Upper lobe of left lung (tissue), 6 donors: ENCODE measurements around the gene HPCAL1. TPM values are rescaled to one million over a fixed set of nuclear protein-coding genes. Genes with fewer than 3 reads are reported as not detected.
A peak's percentile ranks its signal among the peaks of the same experiment; 100 is the strongest.

Experiments used
- ATAC-seq, 2 donors: fragments of 200-7000 bp; cut with Tn5 transposase; one replicate each; pipeline ENCODE4 v1.9.1; 2022; ENCODE audit warnings: mild to moderate bottlenecking in 2 of 2, moderate library complexity in 2 of 2; ENCODE audit not compliant: low FRiP score in 2 of 2
- DNase-seq, 2 donors: peaks; one replicate each; pipeline ENCODE4 v3.0.0-alpha.2; 2019 to 2020
- H3K27ac ChIP-seq, 4 donors: fragments of 200-600 bp; sonication (generic); one replicate each; pipeline ENCODE4 v1.5.1; 2016 to 2019
- H3K27me3 ChIP-seq, 4 donors: fragments of 200-600 bp; sonication (generic); one replicate each; pipeline ENCODE4 v1.5.1; 2017 to 2019
- H3K36me3 ChIP-seq, 4 donors: fragments of 200-600 bp; sonication (generic); one replicate each; pipeline ENCODE4 v1.5.1; 2016 to 2019
- H3K4me1 ChIP-seq, 4 donors: fragments of 200-600 bp; sonication (generic); one replicate each; pipeline ENCODE4 v1.5.1; 2018 to 2019
- H3K4me3 ChIP-seq, 4 donors: fragments of 200-600 bp; sonication (generic); one replicate each; pipeline ENCODE4 v1.5.1; 2017 to 2019; ENCODE audit warnings: mild to moderate bottlenecking in 2 of 4, moderate library complexity in 1 of 4
- H3K9me3 ChIP-seq, 4 donors: fragments of 200-600 bp; sonication (generic); one replicate each; pipeline ENCODE4 v1.5.1; 2018 to 2019
- CTCF ChIP-seq, 6 experiments: fragments of 450-650 bp in 4 of 6; fragments of 200-600 bp in 2 of 6; sonication (generic) in 2 of 6; IDR thresholded peaks; one replicate each; pipeline ENCODE4 v1.5.1; 2016 to 2019; ENCODE audit warnings: antibody characterized with exemption in 6 of 6
- EP300 ChIP-seq, 4 donors: sonication (generic); formaldehyde crosslinking; IDR thresholded peaks; one replicate each; pipeline ENCODE4 v1.5.1; 2017; ENCODE audit warnings: antibody characterized with exemption in 4 of 4, control low read depth in 2 of 4
- POLR2A ChIP-seq, 4 donors: fragments of 450-650 bp; IDR thresholded peaks; one replicate each; pipeline ENCODE4 v1.5.1; 2016 to 2017; ENCODE audit warnings: antibody characterized with exemption in 4 of 4, mild to moderate bottlenecking in 2 of 4
- POLR2AphosphoS5 ChIP-seq, 2 donors: sonication (generic); formaldehyde crosslinking; IDR thresholded peaks; one replicate each; pipeline ENCODE4 v1.5.1; 2017; ENCODE audit warnings: antibody characterized with exemption in 2 of 2
- WGBS, 2 donors: methylation state at CpG; one replicate each; pipeline ENCODE4 v1.1.5; 2017 to 2018; 5-methylcytosine and 5-hydroxymethylcytosine counted together
- total RNA-seq, 6 donors: library from RNA; depleted of rRNA in 4 of 6; stranded (reverse); fragments of >200 nt in 4 of 6; gene quantifications; one replicate each; pipeline versions ENCODE4 v1.1.0 to v1.2.1, GENCODE V29; 2016 to 2021
- donor health status: DM: no; HTN: no; CAD: no; lungs with moderate emphysema.
- donor health status: DM: no; HTN: yes; CAD: no; lungs with severe emphysema.

Gene HPCAL1
- total RNA-seq, 6 donors from 2014 or later: 131 to 481 (median 261) TPM

GRCh38 chr2:10370895-10371294, 68.2 kb downstream of the HPCAL1 start:
- peaks cover 29 to 71% (median 40%) of the 10 kb centered on the region in 4 donors for H3K4me1 ChIP-seq
- no peak overlapping the region for H3K4me3 ChIP-seq
- no peak for ATAC-seq
- no peaks in the 10 kb centered on the region for H3K27me3 ChIP-seq
- DNase-seq: peak in 1 of 2 donors; percentile 63
- no peaks in the 10 kb centered on the region for H3K9me3 ChIP-seq
- TF ChIP-seq POLR2A (IDR thresholded peaks at IDR 0.05): no peak
- peaks cover 0 to 10% (median 3%) of the 10 kb centered on the region in 4 donors for H3K36me3 ChIP-seq
- WGBS, 2 donors: 72 to 80% methylated on average over 3 to 6 of the region's 6 CpGs
- peak overlapping the region; percentile 61 to 87 (median 78) for H3K27ac ChIP-seq

DNA sequence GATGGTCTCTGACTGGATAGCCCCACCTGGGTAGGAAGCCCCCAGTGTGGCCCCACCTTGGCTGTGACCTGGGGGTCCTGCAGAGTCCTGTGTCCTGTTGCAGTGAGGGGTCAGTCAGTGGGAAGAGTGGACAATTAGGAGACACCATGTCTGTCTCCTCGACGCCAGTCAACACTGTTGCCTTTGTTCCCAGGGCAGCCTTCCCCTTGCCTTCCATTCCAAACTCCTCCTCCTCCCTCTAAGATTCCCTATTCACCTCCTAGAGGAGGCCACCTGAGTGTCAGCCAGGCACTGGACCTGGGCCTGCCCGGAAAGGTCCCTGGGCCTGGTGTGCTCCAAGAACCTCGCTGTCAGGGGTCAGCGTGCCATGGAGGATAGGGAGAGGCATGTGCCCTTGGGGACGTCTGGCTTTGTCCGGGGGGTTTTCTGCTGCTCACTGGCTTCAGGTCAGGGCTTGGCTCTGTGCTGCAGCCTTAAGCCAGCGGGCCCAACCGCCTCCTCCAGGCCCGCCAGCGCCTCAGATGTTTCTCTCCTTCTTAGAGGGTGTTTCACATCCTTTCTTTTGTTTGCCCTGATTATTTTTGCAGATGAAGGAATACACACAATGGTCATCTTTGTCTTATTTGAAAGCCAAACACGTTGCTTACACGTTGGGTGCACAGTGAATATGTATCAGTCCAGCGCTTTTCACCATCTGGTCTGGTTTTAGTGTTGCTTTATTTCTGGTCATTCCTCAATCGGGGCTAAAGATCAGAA, 68.9 kb downstream of the HPCAL1 start:
- ATAC-seq (no peak), DNase-seq (peak in 1 of 2 donors; percentile 55)
- TF ChIP-seq POLR2AphosphoS5 (IDR thresholded peaks at IDR 0.05) (no peak), POLR2A (IDR thresholded peaks at IDR 0.05) (no peak), CTCF (IDR thresholded peaks at IDR 0.05) (no peak), EP300 (IDR thresholded peaks at IDR 0.05) (no peak)
- Histone ChIP-seq H3K4me3 (no peak overlapping the region), H3K4me1 (peaks cover 26 to 67% (median 37%) of the 10 kb centered on the region in 4 donors), H3K36me3 (peaks cover 0 to 10% (median 3%) of the 10 kb centered on the region in 4 donors), H3K27ac (peak overlapping the region; percentile 61 to 87 (median 78)), H3K9me3 (no peaks in the 10 kb centered on the region), H3K27me3 (no peaks in the 10 kb centered on the region)
- 83 to 93% methylated on average over 14 of the region's 15 CpGs for WGBS, 2 donors

DNA sequence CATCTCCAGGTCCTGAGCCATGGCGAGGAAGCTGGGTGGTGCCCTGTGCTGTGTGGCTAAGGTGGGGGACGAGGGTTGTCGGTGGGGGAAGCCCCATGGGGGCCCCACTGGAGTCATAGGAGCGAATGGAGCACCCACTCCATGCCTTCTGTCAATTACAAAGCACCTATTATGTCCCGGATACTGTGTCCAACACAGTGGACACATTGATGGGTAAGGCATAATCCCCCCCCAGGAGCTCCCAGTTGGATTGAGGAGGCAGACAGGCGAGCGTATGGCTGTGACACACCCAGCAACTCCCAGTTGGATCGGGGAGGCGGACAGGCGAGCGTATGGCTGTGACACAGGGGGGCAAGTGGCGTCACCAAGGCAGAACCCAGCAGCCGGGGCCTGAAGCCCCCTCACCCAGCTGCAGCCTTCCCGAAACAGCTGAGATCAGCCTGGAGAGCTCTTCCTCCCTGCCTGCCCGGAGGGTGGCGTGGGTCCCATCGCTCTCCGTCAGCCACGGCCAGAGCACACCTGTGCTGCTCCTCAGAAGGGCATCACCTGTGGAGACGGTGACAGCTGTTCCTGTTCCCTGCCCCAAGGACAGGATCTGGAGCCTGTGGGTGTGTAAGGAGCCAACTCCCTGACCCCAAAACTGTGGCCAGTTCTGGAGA, 69.6 kb downstream of the HPCAL1 start:
- ATAC-seq: no peak
- Histone ChIP-seq H3K36me3 (peaks cover 0 to 10% (median 3%) of the 10 kb centered on the region in 4 donors), H3K4me1 (peaks cover 26 to 67% (median 37%) of the 10 kb centered on the region in 4 donors), H3K27me3 (no peaks in the 10 kb centered on the region), H3K27ac (peak overlapping the region in 3 of 4 donors; percentile 15 to 76 (median 61)), H3K4me3 (no peak overlapping the region), H3K9me3 (no peaks in the 10 kb centered on the region)
- WGBS, 2 donors: 95 to 100% methylated on average over 3 to 19 of the region's 20 CpGs
- peak in 1 of 2 donors; percentile 69 for DNase-seq
- no peak for TF ChIP-seq CTCF (IDR thresholded peaks at IDR 0.05)
- no peak for TF ChIP-seq POLR2A (IDR thresholded peaks at IDR 0.05)
- no peak for TF ChIP-seq EP300 (IDR thresholded peaks at IDR 0.05)
- no peak for TF ChIP-seq POLR2AphosphoS5 (IDR thresholded peaks at IDR 0.05)

DNA sequence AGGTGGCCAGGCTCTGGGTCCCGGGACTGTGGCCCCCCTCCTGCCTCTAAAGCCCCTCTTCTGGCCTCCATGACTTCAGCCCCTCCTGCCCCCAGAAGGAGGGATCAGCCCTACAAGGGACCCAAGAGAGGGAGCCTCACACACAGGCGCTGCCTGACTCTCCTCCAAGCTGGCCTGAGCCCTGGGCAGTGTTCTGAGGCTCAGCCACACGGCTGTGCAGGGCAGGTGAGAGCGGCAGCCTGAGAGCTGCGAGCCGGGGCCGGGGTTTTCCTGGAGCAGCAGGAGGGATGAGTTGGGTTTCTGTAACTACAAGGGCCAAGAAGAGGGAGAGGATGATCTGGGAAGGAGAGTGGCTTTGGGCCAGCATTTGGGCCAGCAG, 70.1 kb downstream of the HPCAL1 start:
- Histone ChIP-seq H3K4me1 (peaks cover 27 to 67% (median 35%) of the 10 kb centered on the region in 4 donors), H3K9me3 (no peaks in the 10 kb centered on the region), H3K27ac (peak overlapping the region in 2 of 4 donors; percentile 15 to 18), H3K4me3 (no peak overlapping the region), H3K27me3 (no peaks in the 10 kb centered on the region), H3K36me3 (peaks cover 0 to 10% (median 3%) of the 10 kb centered on the region in 4 donors)
- DNase-seq (no peak), ATAC-seq (no peak)
- 76 to 93% methylated on average over 4 to 7 of the region's 7 CpGs for WGBS, 2 donors
- no peak for TF ChIP-seq POLR2A (IDR thresholded peaks at IDR 0.05)
- no peak for TF ChIP-seq EP300 (IDR thresholded peaks at IDR 0.05)
- TF ChIP-seq CTCF (IDR thresholded peaks at IDR 0.05): no peak
- no peak for TF ChIP-seq POLR2AphosphoS5 (IDR thresholded peaks at IDR 0.05)

GRCh38 chr2:10373931-10374330, 71.2 kb downstream of the HPCAL1 start:
- Histone ChIP-seq H3K36me3 (peaks cover 0 to 10% (median 3%) of the 10 kb centered on the region in 4 donors), H3K4me3 (no peak overlapping the region), H3K9me3 (no peaks in the 10 kb centered on the region), H3K4me1 (peaks cover 22 to 67% (median 29%) of the 10 kb centered on the region in 4 donors), H3K27ac (no peak overlapping the region), H3K27me3 (no peaks in the 10 kb centered on the region)
- TF ChIP-seq POLR2A (IDR thresholded peaks at IDR 0.05) (no peak), EP300 (IDR thresholded peaks at IDR 0.05) (no peak), CTCF (IDR thresholded peaks at IDR 0.05) (no peak), POLR2AphosphoS5 (IDR thresholded peaks at IDR 0.05) (no peak)
- DNase-seq: peak in 1 of 2 donors; percentile 61
- ATAC-seq: no peak
- 86 to 96% methylated on average over 5 to 10 of the region's 10 CpGs for WGBS, 2 donors
